LHCN-M2 (cell line): ENCODE data around the gene KIF26A. TPM values are rescaled to one million over a fixed set of nuclear protein-coding genes. Genes with fewer than 3 reads are reported as not detected.

Experiments
- DNase-seq: peaks from one replicate; pipeline ENCODE4 v3.0.0-alpha.2; 2012; ENCODE audit warnings: low read depth
- total RNA-seq: library from RNA; depleted of rRNA; stranded (reverse); fragments of >200 nt; gene quantifications from 2 replicates; pipeline ENCODE4 v1.2.3, GENCODE V29; 2014

KIF26A gene
- total RNA-seq, 1 experiment from 2014 or later = not detected

GRCh38 chr14:104191409-104191997, 53.1 kb downstream of the KIF26A start:
- DNase-seq = no peak

GRCh38 chr14:104192146-104192882, 53.9 kb downstream of the KIF26A start:
- no peak for DNase-seq

GRCh38 chr14:104192883-104193245, 54.5 kb downstream of the KIF26A start:
- DNase-seq = no peak

GRCh38 chr14:104194016-104194415, 55.6 kb downstream of the KIF26A start:
- no peak for DNase-seq

- DNase-seq = no peak
Observed at GRCh38 chr14:104194716-104195115, 56.3 kb downstream of the KIF26A start.

GRCh38 chr14:104195361-104195760, 57.0 kb downstream of the KIF26A start:
- no peak for DNase-seq

- DNase-seq = no peak
Observed at GRCh38 chr14:104195878-104196277, 57.5 kb downstream of the KIF26A start.

GRCh38 chr14:104196461-104197140, 58.2 kb downstream of the KIF26A start:
- no peak for DNase-seq

- DNase-seq = no peak
Observed at GRCh38 chr14:104197449-104198247, 59.3 kb downstream of the KIF26A start.

- no peak for DNase-seq
Observed at GRCh38 chr14:104199266-104199895, 61.0 kb downstream of the KIF26A start.

GRCh38 chr14:104200106-104200505, 61.7 kb downstream of the KIF26A start:
- DNase-seq = no peak

GRCh38 chr14:104200591-104200990, 62.2 kb downstream of the KIF26A start:
- DNase-seq = no peak

GRCh38 chr14:104201063-104201462, 62.7 kb downstream of the KIF26A start:
- no peak for DNase-seq

- no peak for DNase-seq
Observed at GRCh38 chr14:104201496-104201895, 63.1 kb downstream of the KIF26A start.

- DNase-seq = no peak
Observed at GRCh38 chr14:104202259-104203070, 64.1 kb downstream of the KIF26A start.

GRCh38 chr14:104203071-104203425, 64.7 kb downstream of the KIF26A start:
- no peak for DNase-seq

- no peak for DNase-seq
Observed at GRCh38 chr14:104204660-104205149, 66.3 kb downstream of the KIF26A start.

- DNase-seq = no peak
Observed at GRCh38 chr14:104205781-104206180, 67.4 kb downstream of the KIF26A start.

- DNase-seq = no peak
Observed at GRCh38 chr14:104206281-104206904, 68.0 kb downstream of the KIF26A start.
